HG02973 (cell line): ENCODE results near the gene SEC14L1.
"Not testable (repeated sequence)": the region's sequence is repeated elsewhere in the genome, so short reads cannot be mapped to it uniquely, and the experiment has no call there.

Experiments used
- ATAC-seq: cut with Tn5 transposase; IDR thresholded peaks from one replicate; pipeline ENCODE4 v1.9.1; 2021; ENCODE audit warnings: moderate library complexity; ENCODE audit not compliant: unreplicated experiment

SEC14L1 gene

GRCh38 chr17:77140878-77141767 lies at the start of gene SEC14L1:
SEC14L1 (plus strand) TSS chr17:77140969; CDS start chr17:77143597, 2,628 bp downstream.
- peak; percentile 25 for ATAC-seq

GRCh38 chr17:77092025-77092424 lies 48.7 kb upstream of the SEC14L1 start:
- no peak for ATAC-seq

GRCh38 chr17:77095461-77095860 lies 45.3 kb upstream of the SEC14L1 start:
- no peak for ATAC-seq

- no peak for ATAC-seq
These were observed 44.1 kb upstream of the SEC14L1 start for GRCh38 chr17:77096570-77097214.

GRCh38 chr17:77097631-77098180 lies 43.1 kb upstream of the SEC14L1 start:
- ATAC-seq = no peak

- no peak for ATAC-seq
These were observed 41.8 kb upstream of the SEC14L1 start for GRCh38 chr17:77098884-77099545.

GRCh38 chr17:77099997-77100396 lies 40.8 kb upstream of the SEC14L1 start:
- ATAC-seq = no peak

GRCh38 chr17:77101521-77102410 lies 39.0 kb upstream of the SEC14L1 start:
- no peak for ATAC-seq

- ATAC-seq = not testable (repeated sequence)
These were observed 38.2 kb upstream of the SEC14L1 start for GRCh38 chr17:77102411-77103134.

GRCh38 chr17:77105706-77106105 lies 35.1 kb upstream of the SEC14L1 start:
- ATAC-seq = no peak

GRCh38 chr17:77106874-77107358 lies 33.9 kb upstream of the SEC14L1 start:
- no peak for ATAC-seq

- ATAC-seq = peak; percentile 49
These were observed 33.0 kb upstream of the SEC14L1 start for GRCh38 chr17:77107506-77108433.

- ATAC-seq = no peak
These were observed 31.5 kb upstream of the SEC14L1 start for GRCh38 chr17:77109159-77109759.

GRCh38 chr17:77109764-77110359 lies 30.9 kb upstream of the SEC14L1 start:
- no peak for ATAC-seq

- ATAC-seq = not testable (repeated sequence)
These were observed 29.4 kb upstream of the SEC14L1 start for GRCh38 chr17:77111165-77111933.

- ATAC-seq = no peak
These were observed 28.9 kb upstream of the SEC14L1 start for GRCh38 chr17:77111934-77112296.

GRCh38 chr17:77115510-77115909 lies 25.3 kb upstream of the SEC14L1 start:
- ATAC-seq = no peak
